K562 (cell line): Measurements from ENCODE around the gene ZBTB22. TPM values are rescaled to one million over a fixed set of nuclear protein-coding genes. Genes with fewer than 3 reads are reported as not detected.
A peak's percentile ranks its signal among the peaks of the same experiment; 100 is the strongest.

Experiments used
- AFF4 ChIP-seq: sonication (generic); formaldehyde crosslinking; IDR thresholded peaks from 2 replicates; pipeline ENCODE4 v1.8.0; 2023; ENCODE audit warnings: mild to moderate bottlenecking, missing genetic modification reagents
- ATF6 ChIP-seq: sonication (generic); formaldehyde crosslinking; IDR thresholded peaks from 2 replicates; pipeline ENCODE4 v1.4.0; 2020; ENCODE audit warnings: mild to moderate bottlenecking, missing genetic modification reagents
- ELK3 ChIP-seq: fragments of 450-650 bp; formaldehyde crosslinking; IDR thresholded peaks from 2 replicates; pipeline ENCODE4 v1.4.0; 2020; ENCODE audit warnings: mild to moderate bottlenecking
- FOXP1 ChIP-seq: sonication (generic); formaldehyde crosslinking; IDR thresholded peaks from 2 replicates; pipeline ENCODE4 v1.8.0; 2022; ENCODE audit warnings: mild to moderate bottlenecking, missing genetic modification reagents
- MEF2A ChIP-seq: IDR thresholded peaks from 2 replicates; pipeline ENCODE4 v1.6.1; 2011; ENCODE audit warnings: low read depth, mild to moderate bottlenecking, low read length, moderate library complexity; ENCODE audit not compliant: control insufficient read depth
- RBBP5 ChIP-seq: fragments of 200-600 bp; sonication (generic); IDR thresholded peaks from 2 replicates; pipeline ENCODE4 v1.6.1; 2012; ENCODE audit warnings: borderline replicate concordance, mild to moderate bottlenecking, low read length, control low read depth, inconsistent platforms; ENCODE audit not compliant: insufficient read depth, poor library complexity, severe bottlenecking
- RBM39 ChIP-seq: fragments of 200-400 bp; formaldehyde crosslinking; optimal IDR thresholded peaks from 2 replicates; pipeline ENCODE3; 2018; ENCODE audit warnings: low read depth, low read length
- SIRT6 ChIP-seq: IDR thresholded peaks from one replicate; pipeline ENCODE4 v1.6.1; 2012; ENCODE audit warnings: low read depth, mild to moderate bottlenecking, control low read depth, inconsistent platforms, low read length, moderate library complexity
- TCF3 ChIP-seq: sonication (generic); formaldehyde crosslinking; IDR thresholded peaks from 2 replicates; pipeline ENCODE4 v1.4.0; 2020; ENCODE audit warnings: mild to moderate bottlenecking, missing genetic modification reagents
- ZBED1 ChIP-seq: IDR thresholded peaks from 2 replicates; pipeline ENCODE4 v1.6.1; 2014
- ZNF57 ChIP-seq: fragments of 450-650 bp; formaldehyde crosslinking; IDR thresholded peaks from 2 replicates; pipeline ENCODE4 v1.4.0; 2020; ENCODE audit warnings: mild to moderate bottlenecking, moderate library complexity
- polyA plus RNA-seq, 8 experiments: library from polyadenylated mRNA; depleted of rRNA in 4 of 8; stranded (reverse) in 5 of 8; unstranded in 3 of 8; fragments of >200 nt; fragmentation: Nextera tagmentation in 2 of 8; fragmentation: Illumina TruSeq in 1 of 8; extraction: Ambion mirVana in 2 of 8; extraction: Trizol in 1 of 8; gene quantifications; 2 replicates each; pipeline versions ENCODE4 v1.2.1 to v1.2.3, GENCODE V29; 2011 to 2014; ENCODE audit warnings: inconsistent platforms in 1 of 8, missing spikeins in 1 of 8
- total RNA-seq, 7 experiments: library from RNA; depleted of rRNA in 6 of 7; stranded (reverse); fragments of >200 nt in 6 of 7; fragmentation: Illumina TruSeq in 2 of 7; extraction: Trizol in 2 of 7; gene quantifications; 2 replicates each; pipeline versions ENCODE4 v1.2.1 to v1.2.3, GENCODE V29; 2011 to 2021; ENCODE audit warnings: low replicate concordance in 1 of 7
- TF ChIP-seq, protein P1 (sequence below), 2 experiments: IDR thresholded peaks in 1 of 2; conservative IDR thresholded peaks in 1 of 2; 2 replicates each; pipeline ENCODE4 v1.6.1; 2016; ENCODE audit warnings: low read depth in 2 of 2, mild to moderate bottlenecking in 1 of 2, missing compliant biosample characterization in 1 of 2, missing genetic modification characterization in 1 of 2, moderate library complexity in 1 of 2

The ZBTB22 gene
- total and polyA plus RNA-seq, 9 of the 15 experiments (the other 6 are each of a cell fraction or from before 2014, with no cell fraction given): 0.21 to 11.9 (median 7.1) TPM

- TF ChIP-seq FOXP1 (CRISPR knock-in tag): no peak; the same call in 1 of the 2 replicates
- TF ChIP-seq ZNF57 (CRISPR knock-in tag): 0 out of 2 replicates have a peak, but pooled peaks have one; percentile 0
- TF ChIP-seq SIRT6: peak; percentile 26
- peak; percentile 30 for TF ChIP-seq RBBP5
- no peak for TF ChIP-seq ATF6 (CRISPR knock-in tag)
- no peak for TF ChIP-seq ELK3 (CRISPR knock-in tag)
- no peak for TF ChIP-seq ZBED1
- TF ChIP-seq AFF4 (CRISPR knock-in tag): peak; percentile 10; the same call in 1 of the 2 replicates
- no peak for TF ChIP-seq TCF3 (CRISPR knock-in tag)
- TF ChIP-seq RBM39: peak; percentile 91
- TF ChIP-seq, protein P1, sequence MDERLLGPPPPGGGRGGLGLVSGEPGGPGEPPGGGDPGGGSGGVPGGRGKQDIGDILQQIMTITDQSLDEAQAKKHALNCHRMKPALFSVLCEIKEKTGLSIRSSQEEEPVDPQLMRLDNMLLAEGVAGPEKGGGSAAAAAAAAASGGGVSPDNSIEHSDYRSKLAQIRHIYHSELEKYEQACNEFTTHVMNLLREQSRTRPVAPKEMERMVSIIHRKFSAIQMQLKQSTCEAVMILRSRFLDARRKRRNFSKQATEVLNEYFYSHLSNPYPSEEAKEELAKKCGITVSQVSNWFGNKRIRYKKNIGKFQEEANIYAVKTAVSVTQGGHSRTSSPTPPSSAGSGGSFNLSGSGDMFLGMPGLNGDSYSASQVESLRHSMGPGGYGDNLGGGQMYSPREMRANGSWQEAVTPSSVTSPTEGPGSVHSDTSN (CRISPR knock-in tag; IDR thresholded peaks at IDR 0.05; ENCODE audit: low read depth): no peak
- TF ChIP-seq, protein P1 (tag; conservative IDR thresholded peaks at IDR 0.05; ENCODE audit: low read depth): no peak
- 0 out of 2 replicates have a peak, but pooled peaks have one; percentile 14 for TF ChIP-seq MEF2A
Measured at GRCh38 chr6:33272275-33273128, 45.0 kb downstream of the ZBTB22 start (continued).
